ENCODE results near the gene RARG. TPM values are rescaled to one million over a fixed set of nuclear protein-coding genes. Genes with fewer than 3 reads are reported as not detected.

The RARG gene
- total RNA-seq, 1 experiment from 2014 or later, result 77.2 TPM

GRCh38 chr12:53235164-53235563 lies 3.2 kb upstream of the RARG start (continued):
- no peak for TF ChIP-seq ZNF532 (CRISPR knock-in tag; IDR thresholded peaks at IDR 0.05; ENCODE audit: borderline replicate concordance)
- no peak for TF ChIP-seq ATF3 (CRISPR knock-in tag; conservative IDR thresholded peaks at IDR 0.05)
- TF ChIP-seq GRHL2 (CRISPR knock-in tag; IDR thresholded peaks at IDR 0.05; ENCODE audit: insufficient replicate concordance, severe bottlenecking), result no peak
- no peak for TF ChIP-seq SP1 (CRISPR knock-in tag; conservative IDR thresholded peaks at IDR 0.05)
- TF ChIP-seq NR2C2 (CRISPR knock-in tag; IDR thresholded peaks at IDR 0.05), result no peak
- no peak for TF ChIP-seq ZNF416 (CRISPR knock-in tag; IDR thresholded peaks at IDR 0.05)
- no peak for TF ChIP-seq HMGXB4 (CRISPR knock-in tag; IDR thresholded peaks at IDR 0.05)
- no peak for TF ChIP-seq GTF2I (CRISPR knock-in tag; conservative IDR thresholded peaks at IDR 0.05)

- Mint-ChIP-seq H3K36me3 (no peaks in the 10 kb centered on the region), H3K4me1 (peaks cover 62% of the 10 kb centered on the region), H3K27ac (peak overlapping the region; percentile 86), H3K27me3 (ENCODE audit: low read depth) (peaks cover 5% of the 10 kb centered on the region; the same call in 1 of the 2 replicates), H3K4me3 (peak overlapping the region; percentile 50), H3K9me3 (no peaks in the 10 kb centered on the region)
- ChIA-PET CTCF (interaction anchor here (0.9 to 10.2 kb wide), 18 partner anchors 9 to 169 kb away, joined by 3 to 82 read pairs (median 6); partner anchors contain the start of genes AAAS, ESPL1 and PFDN5), POLR2A (interaction anchor here (0.6 to 1.8 kb wide), 5 partner anchors 12 to 20 kb away, joined by 3 to 7 read pairs (median 4); no protein-coding TSS in a partner anchor)
- DNase-seq (ENCODE audit: low spot score) (peak; percentile 81), ATAC-seq (peak; percentile 60)
- no peak for TF ChIP-seq ZMAT4 (CRISPR knock-in tag; IDR thresholded peaks at IDR 0.05)
- TF ChIP-seq ATF6 (CRISPR knock-in tag; IDR thresholded peaks at IDR 0.05), result no peak
- no peak for TF ChIP-seq ZNF263 (CRISPR knock-in tag; IDR thresholded peaks at IDR 0.05; ENCODE audit: low read depth)
- no peak for TF ChIP-seq MLX (CRISPR knock-in tag; IDR thresholded peaks at IDR 0.05)
- TF ChIP-seq IRF2 (CRISPR knock-in tag; IDR thresholded peaks at IDR 0.05; ENCODE audit: borderline replicate concordance, low read depth), result no peak
- TF ChIP-seq AFF4 (CRISPR knock-in tag; IDR thresholded peaks at IDR 0.05; ENCODE audit: borderline replicate concordance), result no peak
- no peak for TF ChIP-seq ZNF425 (CRISPR knock-in tag; conservative IDR thresholded peaks at IDR 0.05)
- no peak for TF ChIP-seq RORB (CRISPR knock-in tag; IDR thresholded peaks at IDR 0.05)
- no peak for TF ChIP-seq ETV6 (CRISPR knock-in tag; IDR thresholded peaks at IDR 0.05)
- no peak for TF ChIP-seq GRHL2 (CRISPR knock-in tag; IDR thresholded peaks at IDR 0.05; ENCODE audit: insufficient replicate concordance, severe bottlenecking)
These were observed 2.4 kb upstream of the RARG start for GRCh38 chr12:53234271-53234914.
